GM12878 (cell line): ENCODE measurements around the gene VMP1. TPM values are rescaled to one million over a fixed set of nuclear protein-coding genes. Genes with fewer than 3 reads are reported as not detected.

ENCODE experiments used
- ATAC-seq: fragments of 200-7000 bp; cut with Tn5 transposase; 3 replicates; pipeline ENCODE4 v1.9.1; 2020; ENCODE audit warnings: mild to moderate bottlenecking, moderate library complexity
- BruUV-seq: library from RNA; stranded (reverse); fragments of 400-500 nt; replicated peaks from 2 replicates; lab custom pipeline; 2021; lab: Mats Ljungman, UMichigan
- CTCF ChIA-PET: fragments of 300-600 bp; sonication (Branson Sonifier 250); formaldehyde crosslinking; extraction: SDS; loops from one replicate; lab custom pipeline; 2021; ENCODE audit warnings: inconsistent platforms; lab: Yijun Ruan, JAX
- POLR2A ChIA-PET: fragments of 350-600 bp; formaldehyde crosslinking; extraction: SDS; loops from one replicate; lab custom pipeline; 2021; ENCODE audit warnings: inconsistent platforms; lab: Charles Lee
- RAD21 ChIA-PET: fragments of 300-600 bp; sonication (Branson Sonifier 250); formaldehyde crosslinking; loops from one replicate; lab custom pipeline; 2023; ENCODE audit warnings: antibody characterized with exemption; ENCODE audit not compliant: unreplicated experiment; lab: Charles Lee
- SMC1A ChIA-PET: fragments of 300-600 bp; sonication (Branson Sonifier 250); formaldehyde crosslinking; loops from one replicate; lab custom pipeline; 2023; ENCODE audit not compliant: unreplicated experiment, uncharacterized antibody; lab: Charles Lee
- DNase-seq: peaks from one replicate; pipeline ENCODE4 v3.0.0-alpha.2; 2011; ENCODE audit warnings: low read depth, low spot score
- FAIRE-seq: peaks from 3 replicates; lab custom pipeline; 2011; peaks lifted over from hg19 to GRCh38; lab: Jason Lieb, UNC
- H2AFZ ChIP-seq: 2 replicates; pipeline ENCODE4 v1.6.0; 2011; ENCODE audit warnings: low read depth, low read length, control low read depth; ENCODE audit not compliant: control insufficient read depth
- H3K27ac ChIP-seq: 2 replicates; pipeline ENCODE4 v1.5.1; 2011; ENCODE audit warnings: control low read depth; ENCODE audit not compliant: control insufficient read depth, insufficient read depth
- H3K27me3 ChIP-seq, 2 experiments: replicated peaks in 1 of 2; 2 replicates each; pipeline versions ENCODE4 v1.6.0 to v1.6.1; 2011; ENCODE audit warnings: low read length in 1 of 2; ENCODE audit not compliant: control insufficient read depth in 2 of 2, insufficient read depth in 2 of 2
- H3K36me3 ChIP-seq, 2 experiments: 2 replicates each; pipeline ENCODE4 v1.5.1; 2011; ENCODE audit warnings: low read length in 1 of 2; ENCODE audit not compliant: control insufficient read depth in 2 of 2, insufficient read depth in 2 of 2
- H3K4me1 ChIP-seq: 2 replicates; pipeline ENCODE4 v1.6.1; 2011; ENCODE audit warnings: mild to moderate bottlenecking, low read length, moderate library complexity, mixed read lengths; ENCODE audit not compliant: control insufficient read depth, insufficient read depth
- H3K4me2 ChIP-seq: 2 replicates; pipeline ENCODE4 v1.6.0; 2011; ENCODE audit warnings: control low read depth; ENCODE audit not compliant: control insufficient read depth, insufficient read depth
- H3K4me3 ChIP-seq: fragments of 200-600 bp; sonication (generic); 2 replicates; pipeline ENCODE4 v1.5.1; 2016
- H3K79me2 ChIP-seq: 2 replicates; pipeline ENCODE4 v1.6.0; 2011; ENCODE audit warnings: low read length; ENCODE audit not compliant: control insufficient read depth, insufficient read depth
- H3K9ac ChIP-seq: 2 replicates; pipeline ENCODE4 v1.8.0; 2011; ENCODE audit warnings: low read length, control low read depth, mixed read lengths; ENCODE audit not compliant: control insufficient read depth, insufficient read depth
- H3K9me3 ChIP-seq: replicated peaks from 3 replicates; pipeline ENCODE4 v1.5.1; 2011; ENCODE audit warnings: mild to moderate bottlenecking, low read length; ENCODE audit not compliant: control insufficient read depth, insufficient read depth
- H4K20me1 ChIP-seq: 2 replicates; pipeline ENCODE4 v1.6.0; 2011; ENCODE audit not compliant: control insufficient read depth, insufficient read depth
- E2F4 ChIP-seq: IDR thresholded peaks from 2 replicates; pipeline ENCODE4 v1.6.1; 2012; ENCODE audit warnings: low read depth, low read length, improper control_type of control experiment
- EGR1 ChIP-seq, 2 experiments: IDR thresholded peaks; 1 replicate in 1 of 2; 2 replicates in 1 of 2; pipeline ENCODE4 v1.6.1; 2011 to 2012; ENCODE audit warnings: low read depth in 2 of 2, low read length in 2 of 2, borderline replicate concordance in 1 of 2, mild to moderate bottlenecking in 1 of 2, moderate library complexity in 1 of 2
- RUNX3 ChIP-seq: IDR thresholded peaks from 2 replicates; pipeline ENCODE4 v1.6.1; 2012; ENCODE audit warnings: low read length, inconsistent platforms
- SMAD5 ChIP-seq: IDR thresholded peaks from 2 replicates; pipeline ENCODE4 v1.6.1; 2016; ENCODE audit warnings: antibody characterized with exemption, low read depth
- ZNF207 ChIP-seq: fragments of 450-650 bp; IDR thresholded peaks from 2 replicates; pipeline ENCODE4 v1.6.1; 2014; ENCODE audit warnings: antibody characterized with exemption, mild to moderate bottlenecking, borderline replicate concordance
- WGBS: methylation state at CpG from one replicate; pipeline ENCODE4 v1.1.6; 2016; ENCODE audit warnings: low lambda C conversion rate; ENCODE audit not compliant: insufficient replicate concordance, insufficient coverage; ENCODE audit errors: missing lambda C conversion rate; 5-methylcytosine and 5-hydroxymethylcytosine counted together
- in situ Hi-C: fragments of 300-500 bp; cut with MboI; formaldehyde crosslinking; loops from 9 replicates; pipeline ENCODE4 v1.14.3; 2018; ENCODE audit warnings: mixed read lengths
- intact Hi-C: fragments of 100-400 bp; cut with micrococcal nuclease; formaldehyde crosslinking; loops from one replicate; pipeline ENCODE4 v1.14.2; 2022; ENCODE audit not compliant: unreplicated experiment
- polyA plus RNA-seq, 11 experiments: library from polyadenylated mRNA; depleted of rRNA in 4 of 11; unstranded in 6 of 11; stranded (reverse) in 5 of 11; fragments of >200 nt; fragmentation: Nextera tagmentation in 4 of 11; fragmentation: Illumina TruSeq in 1 of 11; extraction: Ambion mirVana in 4 of 11; extraction: Trizol in 1 of 11; gene quantifications; 1 replicate in 1 of 11; 2 replicates in 10 of 11; pipeline versions ENCODE4 v1.2.1 to v1.2.3, GENCODE V29; 2011 to 2016; ENCODE audit warnings: inconsistent platforms in 2 of 11, missing spikeins in 2 of 11, low read depth in 1 of 11
- total RNA-seq, 4 experiments: library from RNA; depleted of rRNA in 3 of 4; stranded (reverse); fragments of >200 nt in 3 of 4; fragmentation: Illumina TruSeq in 1 of 4; extraction: Trizol in 1 of 4; gene quantifications; 2 replicates each; pipeline versions ENCODE4 v1.2.1 to v1.2.3, GENCODE V29; 2013 to 2021
- TF ChIP-seq, protein P1 (sequence below): IDR thresholded peaks from 2 replicates; pipeline ENCODE4 v1.6.1; 2012; ENCODE audit warnings: low read length, inconsistent platforms
- TF ChIP-seq, protein P2 (sequence below): IDR thresholded peaks from 2 replicates; pipeline ENCODE4 v1.6.1; 2011; ENCODE audit warnings: mild to moderate bottlenecking, low read depth, low read length, moderate library complexity; ENCODE audit not compliant: insufficient replicate concordance

The VMP1 gene
- total and polyA plus RNA-seq, 10 of the 15 experiments (the other 5 are each of a cell fraction or from before 2014, with no cell fraction given): 88.4 to 199 (median 132) TPM

DNA sequence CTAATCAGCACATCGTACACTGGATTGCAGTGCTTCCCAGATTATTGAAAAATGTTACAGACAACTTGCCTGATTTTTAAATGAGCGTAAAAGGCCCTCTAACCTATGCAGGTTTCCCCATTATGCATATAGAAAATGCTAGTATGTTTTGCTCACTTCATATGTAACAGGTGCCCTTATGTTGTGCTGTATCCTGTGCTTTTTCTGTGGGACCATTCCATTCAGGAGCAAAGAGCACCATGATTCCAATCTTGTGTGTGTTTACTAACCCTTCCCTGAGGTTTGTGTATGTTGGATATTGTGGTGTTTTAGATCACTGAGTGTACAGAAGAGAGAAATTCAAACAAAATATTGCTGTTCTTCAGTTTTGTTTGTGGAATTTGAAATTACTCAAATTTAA is 13.1 kb upstream of the VMP1 start:
- H3K27ac ChIP-seq: no peak overlapping the region
- RAD21 ChIA-PET: no interaction called here
- TF ChIP-seq, protein P1, sequence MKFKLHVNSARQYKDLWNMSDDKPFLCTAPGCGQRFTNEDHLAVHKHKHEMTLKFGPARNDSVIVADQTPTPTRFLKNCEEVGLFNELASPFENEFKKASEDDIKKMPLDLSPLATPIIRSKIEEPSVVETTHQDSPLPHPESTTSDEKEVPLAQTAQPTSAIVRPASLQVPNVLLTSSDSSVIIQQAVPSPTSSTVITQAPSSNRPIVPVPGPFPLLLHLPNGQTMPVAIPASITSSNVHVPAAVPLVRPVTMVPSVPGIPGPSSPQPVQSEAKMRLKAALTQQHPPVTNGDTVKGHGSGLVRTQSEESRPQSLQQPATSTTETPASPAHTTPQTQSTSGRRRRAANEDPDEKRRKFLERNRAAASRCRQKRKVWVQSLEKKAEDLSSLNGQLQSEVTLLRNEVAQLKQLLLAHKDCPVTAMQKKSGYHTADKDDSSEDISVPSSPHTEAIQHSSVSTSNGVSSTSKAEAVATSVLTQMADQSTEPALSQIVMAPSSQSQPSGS: no peak
- TF ChIP-seq SMAD5 (no peak), ZNF207 (no peak), EGR1 (IDR thresholded peaks at IDR 0.05; ENCODE audit: borderline replicate concordance in 1 of 2, low read depth in 2 of 2, low read length in 2 of 2) (no peak), E2F4 (no peak), RUNX3 (no peak)
- TF ChIP-seq, protein P2, sequence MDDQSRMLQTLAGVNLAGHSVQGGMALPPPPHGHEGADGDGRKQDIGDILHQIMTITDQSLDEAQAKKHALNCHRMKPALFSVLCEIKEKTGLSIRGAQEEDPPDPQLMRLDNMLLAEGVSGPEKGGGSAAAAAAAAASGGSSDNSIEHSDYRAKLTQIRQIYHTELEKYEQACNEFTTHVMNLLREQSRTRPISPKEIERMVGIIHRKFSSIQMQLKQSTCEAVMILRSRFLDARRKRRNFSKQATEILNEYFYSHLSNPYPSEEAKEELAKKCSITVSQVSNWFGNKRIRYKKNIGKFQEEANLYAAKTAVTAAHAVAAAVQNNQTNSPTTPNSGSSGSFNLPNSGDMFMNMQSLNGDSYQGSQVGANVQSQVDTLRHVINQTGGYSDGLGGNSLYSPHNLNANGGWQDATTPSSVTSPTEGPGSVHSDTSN: no peak
- TF ChIP-seq, all 136 proteins: peak for 0
- no peak for DNase-seq
- Histone ChIP-seq H3K36me3 (peaks cover 12 to 48% of the 10 kb centered on the region in 2 experiments), H3K9ac (no peak overlapping the region), H3K4me3 (no peak overlapping the region), H2AFZ (no peak overlapping the region), H3K4me2 (no peak overlapping the region), H4K20me1 (no peaks in the 10 kb centered on the region), H3K27me3 (no peaks in the 10 kb centered on the region), H3K9me3 (no peaks in the 10 kb centered on the region), H3K4me1 (peaks cover 10% of the 10 kb centered on the region), H3K79me2 (peaks cover 35% of the 10 kb centered on the region)
- in situ Hi-C loops: no loop called here
- ATAC-seq: no peak
- CTCF ChIA-PET: no interaction called here
- SMC1A ChIA-PET: no interaction called here
- intact Hi-C loops: no loop called here
- BruUV-seq: TSS peak; percentile 49
- POLR2A ChIA-PET: no interaction called here
- no peak for FAIRE-seq
- WGBS: 100% methylated on average over 2 of the region's 2 CpGs
